Measurements from ENCODE around the gene CXADR.

Gene CXADR

GRCh38 chr21:17539743-17540341 lies 27.0 kb downstream of the CXADR start:
- DNase-seq (ENCODE audit: low read depth): no peak
- H3K4me3 ChIP-seq (ENCODE audit: control insufficient read depth, low read depth, low read length): no peak overlapping the region
- TF ChIP-seq CTCF (IDR thresholded peaks at IDR 0.05; ENCODE audit: control insufficient read depth, insufficient read depth, low read depth, low read length, missing control alignments): no peak

DNA sequence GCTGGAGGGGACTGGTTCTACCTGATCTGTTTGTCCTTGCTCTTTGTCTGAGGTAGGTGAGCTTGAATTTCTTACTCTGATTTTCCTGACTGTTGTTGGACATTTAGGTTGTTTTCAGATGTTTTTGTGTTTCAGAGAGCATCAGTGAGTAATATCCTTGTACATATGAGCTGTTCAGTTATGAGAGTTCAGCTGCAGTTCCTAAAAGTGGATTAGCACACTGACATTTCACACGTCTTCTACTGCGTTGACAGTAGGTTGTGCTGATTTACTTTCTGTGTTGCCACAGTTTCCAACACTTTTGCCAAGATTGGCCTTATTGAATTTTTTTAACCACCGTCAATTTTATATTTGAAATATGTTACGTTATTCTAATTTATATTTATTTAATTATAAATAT lies 27.7 kb downstream of the CXADR start:
- TF ChIP-seq CTCF (IDR thresholded peaks at IDR 0.05; ENCODE audit: control insufficient read depth, insufficient read depth, low read depth, low read length, missing control alignments): no peak
- DNase-seq (ENCODE audit: low read depth): no peak
- H3K4me3 ChIP-seq (ENCODE audit: control insufficient read depth, low read depth, low read length): no peak overlapping the region

GRCh38 chr21:17542371-17543011 lies 29.6 kb downstream of the CXADR start:
- H3K4me3 ChIP-seq (ENCODE audit: control insufficient read depth, low read depth, low read length): no peak overlapping the region
- no peak for DNase-seq (ENCODE audit: low read depth)
- TF ChIP-seq CTCF (IDR thresholded peaks at IDR 0.05; ENCODE audit: control insufficient read depth, insufficient read depth, low read depth, low read length, missing control alignments): no peak

DNA sequence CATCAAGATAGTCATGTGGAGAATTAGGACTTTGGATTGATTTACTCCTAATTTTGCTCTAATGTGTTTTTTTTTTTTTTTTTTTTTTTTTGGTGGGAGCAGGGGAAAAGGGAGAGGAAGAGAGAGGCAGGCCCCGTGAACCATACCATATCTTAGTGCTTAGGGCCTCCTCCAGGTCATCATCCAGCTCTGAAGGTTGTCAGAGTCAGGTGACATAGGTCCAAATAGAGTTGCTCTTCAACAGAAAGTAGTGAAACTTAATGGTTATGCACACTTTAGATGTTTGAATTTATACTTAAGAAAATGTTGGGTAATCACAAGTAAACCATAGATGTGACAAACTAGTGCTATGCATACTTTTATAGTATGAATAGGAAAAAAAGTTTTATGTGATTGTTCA lies 32.2 kb downstream of the CXADR start:
- H3K4me3 ChIP-seq (ENCODE audit: control insufficient read depth, low read depth, low read length): no peak overlapping the region
- DNase-seq (ENCODE audit: low read depth): no peak
- no peak for TF ChIP-seq CTCF (IDR thresholded peaks at IDR 0.05; ENCODE audit: control insufficient read depth, insufficient read depth, low read depth, low read length, missing control alignments)

DNA sequence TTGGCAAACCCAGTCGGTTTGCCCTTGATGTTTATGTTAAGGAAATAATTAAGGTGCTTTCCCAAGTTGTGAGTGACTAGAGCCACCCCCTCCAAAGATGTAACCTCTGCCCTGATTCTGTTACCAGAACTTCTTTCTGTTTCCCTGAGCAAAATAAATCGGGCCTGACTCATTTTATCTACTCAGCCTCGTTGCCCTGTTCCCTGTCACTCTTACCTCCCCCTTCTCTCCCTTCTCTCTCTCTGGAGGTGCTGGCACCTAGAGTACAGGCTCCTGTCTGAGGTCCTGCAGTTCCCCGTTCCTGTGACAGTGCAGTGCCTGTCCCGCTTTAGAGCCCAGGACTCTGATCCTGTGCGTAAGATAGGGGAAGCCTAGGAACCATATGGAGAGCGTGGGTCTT lies 35.4 kb downstream of the CXADR start:
- TF ChIP-seq CTCF (IDR thresholded peaks at IDR 0.05; ENCODE audit: control insufficient read depth, insufficient read depth, low read depth, low read length, missing control alignments): no peak
- no peak overlapping the region for H3K4me3 ChIP-seq (ENCODE audit: control insufficient read depth, low read depth, low read length)
- no peak for DNase-seq (ENCODE audit: low read depth)

DNA sequence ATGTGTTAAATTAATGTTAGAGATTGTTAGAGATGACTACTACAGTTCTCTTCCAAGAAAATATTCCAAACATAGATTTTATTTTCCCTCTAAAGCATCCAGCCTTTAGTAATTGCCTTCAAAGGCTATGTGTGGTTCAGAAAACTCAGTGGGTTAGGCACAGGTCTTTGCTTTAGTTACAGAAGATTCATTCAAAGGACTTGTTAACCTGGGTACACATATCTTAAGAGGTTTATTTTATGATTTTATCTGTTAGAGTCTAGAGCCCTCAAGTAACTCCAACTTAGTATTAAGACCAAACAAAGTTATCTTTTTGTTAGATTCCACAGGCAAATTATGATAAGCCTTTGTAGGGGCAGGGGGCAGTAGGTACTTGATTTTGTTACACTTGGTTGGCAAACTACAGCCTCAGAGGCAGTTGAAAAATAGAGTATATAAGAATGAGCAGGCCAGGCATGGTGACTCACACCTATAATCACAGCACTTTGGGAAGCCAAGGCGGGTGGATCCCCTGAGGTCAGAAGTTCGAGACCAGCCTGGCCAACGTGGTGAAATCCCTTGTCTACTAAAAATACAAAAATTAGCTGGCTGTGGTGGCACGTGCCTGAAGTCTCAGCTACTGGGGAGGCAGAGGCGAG lies 37.9 kb downstream of the CXADR start:
- DNase-seq (ENCODE audit: low read depth): no peak
- TF ChIP-seq CTCF (IDR thresholded peaks at IDR 0.05; ENCODE audit: control insufficient read depth, insufficient read depth, low read depth, low read length, missing control alignments): no peak
- no peak overlapping the region for H3K4me3 ChIP-seq (ENCODE audit: control insufficient read depth, low read depth, low read length)

Measured in AG09309 (cell line).